Body of pancreas (tissue), 4 donors: Measurements from ENCODE around the gene CNTNAP2.

Experiments used
- CTCF ChIP-seq, 7 experiments: fragments of 450-650 bp in 4 of 7; fragments of 200-600 bp in 3 of 7; sonication (generic) in 3 of 7; IDR thresholded peaks; one replicate each; pipeline ENCODE4 v1.5.1; 2016 to 2019; ENCODE audit warnings: antibody characterized with exemption in 7 of 7
- POLR2A ChIP-seq, 3 donors: fragments of 450-650 bp; IDR thresholded peaks; one replicate each; pipeline ENCODE4 v1.6.1; 2016; ENCODE audit warnings: antibody characterized with exemption in 3 of 3, mild to moderate bottlenecking in 2 of 3

GRCh38 chr7:148230883-148231282, 2114.3 kb downstream of the CNTNAP2 start:
- TF ChIP-seq CTCF (IDR thresholded peaks at IDR 0.05) (no peak), POLR2A (IDR thresholded peaks at IDR 0.05) (no peak)
